RWPE2 (cell line): ENCODE measurements around the gene SYNJ2BP.

Experiments
- ATAC-seq: fragments of 200-7000 bp; cut with Tn5 transposase; 3 replicates; pipeline ENCODE4 v1.9.1; 2021; ENCODE audit warnings: low read depth
- DNase-seq: peaks from one replicate; pipeline ENCODE4 v3.0.0-alpha.2; 2020; ENCODE audit warnings: low spot score
- H3K27ac ChIP-seq: fragments of 450-650 bp; 2 replicates; pipeline ENCODE4 v1.5.1; 2017; ENCODE audit warnings: mild to moderate bottlenecking; ENCODE audit not compliant: poor library complexity, severe bottlenecking
- H3K27me3 ChIP-seq: fragments of 250-450 bp; sonication (Bioruptor Pico); 2 replicates; pipeline ENCODE4 v1.5.1; 2021; ENCODE audit warnings: mild to moderate bottlenecking, moderate library complexity; ENCODE audit not compliant: insufficient read depth, poor library complexity, severe bottlenecking
- H3K36me3 ChIP-seq: fragments of 250-450 bp; sonication (Bioruptor Pico); 2 replicates; pipeline ENCODE4 v1.5.1; 2020; ENCODE audit warnings: low read depth, mild to moderate bottlenecking, moderate library complexity
- H3K4me1 ChIP-seq: fragments of 250-450 bp; sonication (Bioruptor Pico); 2 replicates; pipeline ENCODE4 v1.5.1; 2021; ENCODE audit warnings: mild to moderate bottlenecking, moderate library complexity; ENCODE audit not compliant: insufficient read depth, poor library complexity, severe bottlenecking
- H3K4me3 ChIP-seq: fragments of 250-450 bp; sonication (Bioruptor Pico); 2 replicates; pipeline ENCODE4 v1.5.1; 2021; ENCODE audit warnings: mild to moderate bottlenecking, moderate library complexity; ENCODE audit not compliant: severe bottlenecking
- H3K9me3 ChIP-seq: fragments of 250-450 bp; sonication (Bioruptor Pico); 2 replicates; pipeline ENCODE4 v1.5.1; 2021; ENCODE audit warnings: mild to moderate bottlenecking, moderate library complexity; ENCODE audit not compliant: severe bottlenecking
- TF ChIP-seq, protein P1 (sequence below): fragments of 450-650 bp; IDR thresholded peaks from one replicate; pipeline ENCODE4 v1.5.1; 2017; ENCODE audit warnings: mild to moderate bottlenecking, moderate library complexity; ENCODE audit not compliant: poor library complexity, severe bottlenecking

SYNJ2BP gene

GRCh38 chr14:70401643-70402042 is 15.2 kb downstream of the SYNJ2BP start:
- TF ChIP-seq, protein P1, sequence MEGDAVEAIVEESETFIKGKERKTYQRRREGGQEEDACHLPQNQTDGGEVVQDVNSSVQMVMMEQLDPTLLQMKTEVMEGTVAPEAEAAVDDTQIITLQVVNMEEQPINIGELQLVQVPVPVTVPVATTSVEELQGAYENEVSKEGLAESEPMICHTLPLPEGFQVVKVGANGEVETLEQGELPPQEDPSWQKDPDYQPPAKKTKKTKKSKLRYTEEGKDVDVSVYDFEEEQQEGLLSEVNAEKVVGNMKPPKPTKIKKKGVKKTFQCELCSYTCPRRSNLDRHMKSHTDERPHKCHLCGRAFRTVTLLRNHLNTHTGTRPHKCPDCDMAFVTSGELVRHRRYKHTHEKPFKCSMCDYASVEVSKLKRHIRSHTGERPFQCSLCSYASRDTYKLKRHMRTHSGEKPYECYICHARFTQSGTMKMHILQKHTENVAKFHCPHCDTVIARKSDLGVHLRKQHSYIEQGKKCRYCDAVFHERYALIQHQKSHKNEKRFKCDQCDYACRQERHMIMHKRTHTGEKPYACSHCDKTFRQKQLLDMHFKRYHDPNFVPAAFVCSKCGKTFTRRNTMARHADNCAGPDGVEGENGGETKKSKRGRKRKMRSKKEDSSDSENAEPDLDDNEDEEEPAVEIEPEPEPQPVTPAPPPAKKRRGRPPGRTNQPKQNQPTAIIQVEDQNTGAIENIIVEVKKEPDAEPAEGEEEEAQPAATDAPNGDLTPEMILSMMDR, result no peak
- DNase-seq, result no peak
- ATAC-seq, result no peak

GRCh38 chr14:70398706-70399431 is 18.0 kb downstream of the SYNJ2BP start:
- Histone ChIP-seq H3K36me3 (no peaks in the 10 kb centered on the region), H3K27ac (no peak overlapping the region), H3K4me3 (no peak overlapping the region), H3K9me3 (no peaks in the 10 kb centered on the region), H3K4me1 (no peaks in the 10 kb centered on the region), H3K27me3 (no peaks in the 10 kb centered on the region)
- TF ChIP-seq, protein P1, result no peak
- DNase-seq, result peak; percentile 66
- ATAC-seq, result no peak

More at GRCh38 chr14:70401643-70402042, 15.2 kb downstream of the SYNJ2BP start:
- Histone ChIP-seq H3K36me3 (no peaks in the 10 kb centered on the region), H3K9me3 (no peaks in the 10 kb centered on the region), H3K27me3 (no peaks in the 10 kb centered on the region), H3K27ac (no peak overlapping the region), H3K4me3 (no peak overlapping the region), H3K4me1 (no peaks in the 10 kb centered on the region)

DNA sequence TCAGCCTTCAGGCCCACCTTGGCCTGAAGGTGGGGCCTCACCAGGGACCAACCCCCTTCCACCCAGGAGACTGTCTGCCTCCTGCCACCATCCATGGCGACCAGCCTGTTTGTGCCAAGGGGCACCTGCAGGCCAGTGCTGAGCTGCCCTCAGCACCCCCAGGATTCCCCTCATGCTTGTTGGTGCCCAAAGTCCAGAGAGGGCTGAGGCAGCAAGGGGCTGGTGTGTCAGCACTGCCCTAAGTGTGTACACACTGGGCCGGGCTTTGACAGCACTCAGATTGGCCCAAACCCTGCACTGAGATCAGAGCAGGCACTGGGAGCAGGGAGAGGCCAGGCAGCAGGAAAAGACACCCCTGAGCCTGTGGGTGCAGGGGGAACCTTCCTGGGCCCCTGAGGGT is 18.6 kb downstream of the SYNJ2BP start:
- ATAC-seq (no peak), DNase-seq (no peak)
- Histone ChIP-seq H3K27me3 (no peaks in the 10 kb centered on the region), H3K27ac (no peak overlapping the region), H3K36me3 (no peaks in the 10 kb centered on the region), H3K4me3 (no peak overlapping the region), H3K4me1 (no peaks in the 10 kb centered on the region), H3K9me3 (no peaks in the 10 kb centered on the region)
- TF ChIP-seq, protein P1, result no peak

DNA sequence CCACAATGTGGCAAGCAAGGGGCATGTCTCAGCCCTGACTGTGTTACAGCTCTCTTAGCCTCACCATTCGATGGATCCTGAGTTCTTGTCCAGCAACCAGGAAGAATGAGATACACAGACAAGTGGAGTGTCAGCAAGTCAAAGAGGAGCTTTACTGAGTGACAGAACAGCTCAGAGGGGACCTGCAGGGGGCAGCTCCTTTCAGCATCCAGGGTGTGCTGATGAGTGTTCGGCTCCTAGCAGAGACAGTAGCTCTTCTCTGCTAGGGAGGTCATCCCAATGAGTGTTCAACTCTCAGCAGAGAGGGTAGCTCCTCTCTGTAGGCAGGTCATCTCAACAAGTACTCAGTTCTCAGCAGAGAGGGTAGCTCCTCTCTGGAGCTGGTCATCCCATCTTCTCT is 19.1 kb downstream of the SYNJ2BP start:
- Histone ChIP-seq H3K27me3 (no peaks in the 10 kb centered on the region), H3K4me1 (no peaks in the 10 kb centered on the region), H3K36me3 (no peaks in the 10 kb centered on the region), H3K27ac (no peak overlapping the region), H3K4me3 (no peak overlapping the region), H3K9me3 (no peaks in the 10 kb centered on the region)
- ATAC-seq (no peak), DNase-seq (no peak)
- TF ChIP-seq, protein P1, result no peak

- H3K4me3 ChIP-seq, result no peak overlapping the region
- no peak overlapping the region for H3K27ac ChIP-seq
- DNase-seq, result no peak
- H3K36me3 ChIP-seq, result 0 out of 2 replicates have a peak, but pooled peaks cover 5% of the 10 kb centered on the region
- no peaks in the 10 kb centered on the region for H3K27me3 ChIP-seq
- ATAC-seq, result no peak
- H3K9me3 ChIP-seq, result no peaks in the 10 kb centered on the region
- no peaks in the 10 kb centered on the region for H3K4me1 ChIP-seq
- TF ChIP-seq, protein P1, result no peak
Observed at GRCh38 chr14:70394674-70395306, 22.1 kb downstream of the SYNJ2BP start.
